ENCODE data around the gene RTF2. TPM values are rescaled to one million over a fixed set of nuclear protein-coding genes. Genes with fewer than 3 reads are reported as not detected.

RTF2 gene
- total RNA-seq, 3 donors from 2014 or later = 74.8 to 81.3 (median 79.7) TPM

Other genes with a start within 250 kb of the RTF2 start
- gene MC3R, start 219.9 kb upstream of the RTF2 start, total RNA-seq = not detected
- gene FAM210B, start 109.7 kb upstream of the RTF2 start, total RNA-seq = 1 to 10 TPM; 3.4 to 4.1 (median 3.7) TPM
- gene AURKA, start 76.4 kb upstream of the RTF2 start, total RNA-seq = 1 to 10 TPM; 7.3 to 9.6 (median 9.0) TPM
- gene CSTF1, start 76.0 kb upstream of the RTF2 start, total RNA-seq = 10 to 100 TPM; 42.7 to 47.3 (median 45.3) TPM
- 1 to 10 TPM; 1.9 to 2.5 (median 2.4) TPM for gene CASS4, start 56.4 kb upstream of the RTF2 start, total RNA-seq
- gene FAM209A, start 56.1 kb downstream of the RTF2 start, total RNA-seq = 1 to 10 TPM in 2 of 3 donors, under 1 TPM in 1; 0.73 to 1.4 (median 1.4) TPM
- 1 to 10 TPM in 2 of 3 donors, under 1 TPM in 1; 0.40 to 1.5 (median 1.1) TPM for gene FAM209B, start 64.6 kb downstream of the RTF2 start, total RNA-seq
- not detected for gene TFAP2C, start 160.7 kb downstream of the RTF2 start, total RNA-seq